Measurements from ENCODE around the gene MBD5.
"Not testable (repeated sequence)": the region's sequence is repeated elsewhere in the genome, so short reads cannot be mapped to it uniquely, and the experiment has no call there.

MBD5 gene

DNA sequence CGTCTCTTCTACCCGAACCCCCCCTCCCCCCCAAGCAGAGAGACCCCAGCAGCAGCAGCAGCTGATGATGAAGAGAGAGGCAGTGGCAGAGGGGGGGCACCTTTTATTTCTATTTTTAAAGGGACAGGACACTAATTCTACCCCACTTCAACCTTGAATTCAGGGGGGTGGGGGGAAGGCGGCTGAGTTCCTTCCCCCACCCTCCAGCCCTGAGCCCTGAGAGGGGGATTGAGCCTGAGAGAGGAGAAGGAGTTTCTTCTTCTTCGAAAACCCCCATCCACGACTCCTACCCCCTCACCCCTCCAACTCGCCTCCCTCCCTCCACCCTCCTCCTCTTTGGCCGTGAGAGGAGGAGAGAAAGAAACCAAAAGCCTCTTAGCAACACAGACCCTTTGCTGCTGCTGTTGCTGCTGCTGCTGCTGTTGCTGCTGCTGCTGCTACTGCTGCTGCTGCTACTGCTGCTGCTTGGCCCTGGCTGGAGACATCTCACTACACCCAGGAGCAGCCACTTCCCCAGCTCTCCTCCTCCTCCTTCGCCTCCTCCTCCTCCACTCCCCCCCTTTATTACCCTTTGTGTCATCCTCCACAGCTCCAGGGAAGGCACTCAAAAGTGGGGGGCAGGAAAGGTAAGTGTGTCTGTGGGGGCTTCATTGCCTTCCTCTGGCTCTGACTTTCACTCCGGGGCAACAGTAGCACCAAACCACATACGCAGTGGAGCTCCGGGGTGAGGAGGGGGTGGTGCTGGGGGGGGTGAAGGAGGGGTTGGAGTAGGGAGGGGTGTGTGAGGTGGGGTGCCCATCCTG, at the start of gene MBD5:
Gene MBD5 (plus strand): TSS at position 33 of the 803 bp plus-strand sequence.
- DNase-seq (ENCODE audit: low read depth), result peak; percentile 37

DNA sequence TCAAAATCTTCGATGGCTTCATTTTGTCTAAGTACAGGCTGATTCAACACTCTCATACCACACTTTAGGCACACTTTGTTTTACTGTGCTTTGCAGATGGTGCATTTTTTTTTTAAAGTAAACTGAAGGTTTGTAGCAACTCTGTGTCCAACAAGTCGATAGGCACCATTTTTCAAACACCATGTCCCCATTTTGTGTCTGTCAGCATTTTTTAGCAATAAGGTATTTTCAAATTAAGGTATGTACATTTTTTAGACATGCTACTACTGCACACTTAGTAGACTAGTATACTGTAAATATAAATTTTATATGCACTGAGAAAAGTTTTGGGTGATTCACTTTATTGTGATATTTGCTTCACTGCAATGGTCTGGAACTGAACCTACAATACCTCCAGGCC, 44.8 kb upstream of the MBD5 start:
- DNase-seq (ENCODE audit: low read depth), result no peak

DNA sequence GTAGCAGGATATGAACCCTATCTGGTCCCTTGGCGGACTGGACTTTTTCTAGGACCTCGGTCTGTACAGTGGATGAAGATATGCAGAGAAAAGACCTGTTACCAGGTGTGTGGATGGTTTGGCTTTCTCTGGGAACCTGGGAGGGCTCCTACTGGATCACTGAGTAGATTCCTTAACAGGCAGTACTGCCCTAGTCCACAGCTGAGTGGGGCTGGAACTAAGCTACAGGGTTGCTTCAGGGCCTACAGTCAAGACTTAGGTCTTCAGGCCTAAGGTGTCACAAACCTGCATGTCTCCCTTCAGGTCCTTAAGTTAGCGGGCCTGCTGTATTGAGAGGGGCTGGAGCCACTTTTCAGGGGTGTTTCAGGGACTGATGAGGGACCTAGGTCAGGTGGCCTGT, 43.2 kb upstream of the MBD5 start:
- no peak for DNase-seq (ENCODE audit: low read depth)

DNA sequence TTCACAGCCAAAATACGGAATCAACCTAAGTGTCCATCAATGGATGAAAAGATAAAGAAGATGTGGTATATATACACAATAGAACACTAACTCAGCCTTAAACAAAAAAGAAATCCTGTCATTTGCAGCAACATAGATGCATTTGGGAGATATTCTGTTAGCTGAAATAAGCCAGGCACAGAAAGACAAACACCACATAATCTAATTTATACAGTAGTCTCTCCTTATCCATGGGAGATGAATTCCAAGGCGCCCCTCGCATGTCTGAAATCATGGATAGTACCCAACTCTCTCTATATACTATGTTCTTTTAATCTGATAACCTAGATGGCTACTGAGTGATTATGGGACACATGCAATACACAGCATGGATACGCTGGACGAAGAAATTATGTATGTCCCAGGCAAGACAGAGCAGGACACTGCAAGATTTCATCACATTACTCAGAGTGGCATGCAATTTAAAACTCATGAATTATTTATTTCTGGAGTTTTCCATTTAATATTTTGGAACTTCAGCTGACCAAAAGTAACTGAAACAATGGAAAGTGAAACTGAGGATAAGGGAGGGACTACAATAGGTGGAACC, 39.9 kb upstream of the MBD5 start:
- DNase-seq (ENCODE audit: low read depth), result no peak

DNA sequence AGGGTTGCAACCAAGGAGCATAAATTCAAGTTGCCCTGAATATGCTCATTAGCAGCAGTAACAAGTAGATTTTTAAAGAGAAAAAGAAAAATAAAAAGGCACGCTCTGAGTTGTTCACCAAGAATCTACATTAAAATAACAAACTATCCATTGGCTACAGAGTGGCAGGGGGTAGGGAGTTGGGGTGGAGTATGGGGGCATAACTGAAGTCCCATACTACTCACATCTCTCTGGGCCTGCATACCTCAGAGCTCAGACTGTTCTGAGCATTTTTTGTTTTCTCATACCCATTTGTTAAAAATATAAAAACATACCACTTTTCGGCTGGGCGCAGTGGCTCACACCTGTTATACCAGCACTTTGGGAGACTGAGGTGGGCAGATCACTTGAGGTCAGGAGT, 31.8 kb upstream of the MBD5 start:
- DNase-seq (ENCODE audit: low read depth), result no peak

DNA sequence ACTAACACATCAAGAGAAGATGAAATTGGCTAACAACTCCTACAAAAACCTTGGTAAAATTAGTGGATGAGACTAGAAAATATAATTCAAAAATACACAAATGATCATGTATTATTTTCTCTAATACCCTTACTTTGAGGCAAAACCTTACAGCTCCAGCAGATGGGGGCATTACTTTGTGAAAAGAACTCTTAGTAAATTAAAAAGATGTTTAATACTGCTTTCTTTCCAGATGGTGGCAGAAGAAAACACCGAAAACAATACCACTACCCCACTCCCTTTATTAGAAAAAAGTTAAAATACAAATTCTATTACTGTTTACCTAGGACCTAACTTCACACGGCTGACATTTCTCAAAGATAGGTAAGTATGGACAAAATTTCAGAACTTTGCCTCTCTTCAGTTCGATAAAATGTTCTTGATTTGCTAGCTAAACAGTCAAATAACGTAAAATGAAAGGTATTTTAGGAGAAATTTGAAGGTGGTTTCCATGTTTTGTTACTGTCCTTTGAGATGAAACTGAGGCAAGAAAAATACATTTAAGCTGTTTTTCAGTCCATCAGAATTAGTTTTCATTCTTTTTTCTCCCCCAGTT, 31.0 kb upstream of the MBD5 start:
- DNase-seq (ENCODE audit: low read depth), result no peak

DNA sequence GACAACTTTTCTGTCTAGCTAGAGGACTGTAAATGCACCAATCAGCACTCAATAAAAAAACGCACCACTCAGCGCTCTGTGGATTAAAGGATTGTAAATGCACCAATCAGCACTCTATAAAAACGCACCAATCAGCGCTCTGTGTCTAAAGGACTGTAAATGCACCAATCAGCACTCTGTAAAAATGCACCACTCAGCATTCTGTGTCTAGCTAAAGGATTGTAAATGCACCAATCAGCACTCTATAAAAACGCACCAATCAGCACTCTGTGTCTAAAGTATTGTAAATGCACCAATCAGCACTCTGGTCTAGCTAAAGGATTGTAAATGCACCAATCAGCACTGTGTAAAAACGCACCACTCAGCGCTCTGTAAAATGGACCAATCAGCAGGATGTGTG, 25.9 kb upstream of the MBD5 start:
- DNase-seq (ENCODE audit: low read depth), result not testable (repeated sequence)

DNA sequence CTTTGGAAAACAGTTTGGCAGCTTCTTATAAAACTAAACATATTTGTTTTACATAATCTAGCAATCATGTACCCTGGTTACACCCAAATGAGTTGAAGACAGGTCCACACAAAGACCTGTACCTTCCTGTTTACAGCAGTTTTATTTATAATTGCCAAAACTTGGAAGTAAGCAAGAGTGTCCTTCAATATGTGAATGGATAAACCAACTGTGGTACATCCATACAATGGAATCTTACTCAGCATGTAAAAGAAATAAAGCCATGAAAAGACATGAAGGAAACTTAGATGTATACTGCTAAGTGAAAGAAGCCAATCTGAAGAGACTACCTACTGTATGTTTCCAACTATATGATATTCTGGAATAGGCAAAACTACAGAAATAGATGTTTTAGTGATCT, 24.1 kb upstream of the MBD5 start:
- DNase-seq (ENCODE audit: low read depth), result no peak

DNA sequence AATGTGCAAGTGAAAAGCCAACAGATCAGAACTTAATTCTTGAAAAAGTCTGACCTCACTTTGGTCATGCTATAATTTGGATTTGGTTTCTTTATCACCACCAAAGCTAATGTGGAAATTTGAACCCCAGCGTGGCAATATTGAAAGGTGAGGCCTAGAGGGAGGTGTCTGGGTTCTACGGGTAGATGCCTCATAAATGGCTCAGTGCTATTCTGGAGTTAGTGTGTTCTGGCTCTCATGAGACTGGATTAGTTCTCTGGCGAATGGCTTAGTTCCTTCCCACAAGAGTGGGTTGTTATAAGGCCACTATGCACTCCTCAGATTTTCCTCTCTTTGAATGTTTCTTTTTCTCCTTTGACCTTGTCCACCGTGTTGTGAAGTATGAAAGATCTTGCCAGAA, 22.7 kb upstream of the MBD5 start:
- no peak for DNase-seq (ENCODE audit: low read depth)

DNA sequence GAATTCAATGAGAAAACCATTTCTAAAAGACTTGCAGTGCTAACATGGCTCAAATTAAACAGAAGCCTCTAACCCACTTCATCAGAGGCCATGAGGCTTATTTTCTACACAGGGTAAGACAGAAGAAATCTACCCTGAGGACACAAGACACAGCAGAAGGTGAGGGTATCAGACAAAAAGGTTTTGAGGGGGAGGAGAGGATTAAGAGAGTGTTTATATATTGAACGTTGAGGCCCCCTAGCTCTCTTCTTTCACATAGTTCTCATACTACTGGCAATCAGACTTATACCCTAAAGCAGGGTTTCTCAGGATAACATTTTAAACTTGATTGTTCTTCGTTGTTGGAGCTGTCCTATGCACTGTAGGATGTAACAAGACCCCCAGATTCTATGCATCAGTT, 21.8 kb upstream of the MBD5 start:
- DNase-seq (ENCODE audit: low read depth), result no peak

DNA sequence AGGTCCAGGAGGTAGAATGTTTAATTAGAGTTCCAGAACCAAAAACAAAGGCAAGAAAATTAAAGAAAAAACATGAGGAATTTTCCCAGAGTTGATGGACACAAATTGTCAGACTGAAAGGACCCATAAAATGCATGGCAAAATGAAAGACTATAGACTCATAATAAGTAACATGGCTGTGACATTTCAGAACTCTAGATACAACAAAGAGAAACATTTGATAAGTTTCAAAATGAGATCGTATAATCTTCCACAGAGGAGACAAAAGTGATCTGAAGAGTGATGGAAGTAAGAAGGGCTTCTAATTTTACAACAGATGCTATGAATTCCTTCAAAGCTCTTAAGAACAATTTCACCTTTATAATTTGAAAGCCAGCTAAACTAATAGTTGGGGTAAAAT, 20.8 kb upstream of the MBD5 start:
- DNase-seq (ENCODE audit: low read depth), result no peak

DNA sequence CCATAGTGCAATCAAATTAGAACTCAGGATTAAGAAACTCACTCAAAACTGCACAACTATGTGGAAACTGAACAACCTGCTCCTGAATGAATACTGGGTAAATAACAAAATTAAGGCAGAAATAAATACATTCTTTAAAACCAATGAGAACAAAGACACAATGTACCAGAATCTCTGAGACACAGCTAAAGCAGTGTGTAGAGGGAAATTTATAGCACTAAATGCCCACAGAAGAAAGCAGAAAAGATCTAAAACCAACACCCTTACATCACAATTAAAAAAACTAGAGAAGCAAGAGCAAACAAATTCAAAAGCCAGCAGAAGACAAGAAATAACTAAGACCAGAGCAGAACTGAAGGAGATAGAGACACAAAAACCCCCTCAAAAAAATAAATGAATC, 18.5 kb upstream of the MBD5 start:
- DNase-seq (ENCODE audit: low read depth), result not testable (repeated sequence)

DNA sequence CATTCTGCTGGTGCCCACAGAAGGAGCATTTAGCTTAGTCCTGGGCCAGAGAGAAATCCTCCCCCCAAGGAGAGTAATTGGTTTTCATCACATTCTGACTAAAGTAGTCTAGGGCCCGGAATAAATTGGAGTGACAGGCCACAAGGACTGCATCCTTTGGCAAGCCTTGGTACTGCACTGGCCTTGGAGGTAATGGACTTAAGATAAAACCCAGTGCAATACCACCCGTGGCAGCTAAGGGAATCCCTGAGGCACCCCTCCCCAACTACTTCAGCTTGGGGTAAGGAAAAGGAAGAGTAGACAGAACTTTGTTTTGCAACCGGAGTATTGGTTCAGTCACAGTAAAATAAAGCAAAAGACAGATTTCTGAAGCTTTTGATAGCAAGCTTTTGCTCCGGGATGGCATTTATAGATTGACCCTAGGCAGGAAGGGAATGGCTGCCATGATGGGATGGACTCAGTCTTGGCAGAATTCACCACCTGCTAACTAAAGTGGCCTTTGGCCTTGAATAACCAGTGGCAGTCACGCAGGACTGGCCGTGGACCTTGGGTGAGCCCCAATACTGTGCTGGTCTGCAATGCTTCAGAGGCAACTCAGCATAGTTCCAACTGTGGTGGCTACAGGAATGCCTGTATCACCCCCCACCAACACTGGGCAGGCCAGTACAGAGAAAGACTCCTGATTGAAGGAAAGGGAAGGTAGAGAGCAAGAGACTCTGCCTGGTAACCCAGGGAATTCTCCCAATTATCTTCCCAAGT, 14.5 kb upstream of the MBD5 start:
- DNase-seq (ENCODE audit: low read depth), result no peak

DNA sequence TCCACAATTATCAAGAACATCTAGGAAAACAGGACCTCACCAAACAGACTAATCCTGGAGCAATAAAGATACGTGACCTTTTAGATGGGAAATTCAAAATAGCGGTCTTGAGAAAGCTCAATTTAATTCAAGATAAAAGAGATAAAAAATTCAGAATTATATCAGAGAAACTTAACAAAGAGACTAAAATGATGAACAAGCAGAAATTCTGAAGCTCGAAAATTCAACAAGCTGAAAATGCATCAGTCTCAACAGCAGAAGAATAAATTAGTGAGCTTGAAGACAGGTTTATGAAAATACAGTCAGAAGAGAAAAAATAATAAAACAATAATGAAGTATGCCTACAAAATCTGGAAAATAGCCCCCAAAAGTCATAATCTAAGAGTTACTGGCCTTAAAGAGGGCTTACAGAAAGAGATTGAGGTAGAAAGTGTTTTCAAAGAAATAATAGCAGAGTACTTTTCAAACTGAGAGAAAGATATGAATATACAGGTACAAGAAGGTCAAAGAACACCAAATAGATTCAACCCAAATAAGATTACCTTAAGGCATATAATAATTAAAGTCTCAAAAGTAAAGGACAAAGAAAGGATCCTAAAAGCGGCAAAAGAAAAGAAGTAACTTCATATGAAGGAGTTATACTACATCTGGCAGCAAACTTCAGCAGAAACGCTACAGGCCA, 13.5 kb upstream of the MBD5 start:
- DNase-seq (ENCODE audit: low read depth), result no peak

DNA sequence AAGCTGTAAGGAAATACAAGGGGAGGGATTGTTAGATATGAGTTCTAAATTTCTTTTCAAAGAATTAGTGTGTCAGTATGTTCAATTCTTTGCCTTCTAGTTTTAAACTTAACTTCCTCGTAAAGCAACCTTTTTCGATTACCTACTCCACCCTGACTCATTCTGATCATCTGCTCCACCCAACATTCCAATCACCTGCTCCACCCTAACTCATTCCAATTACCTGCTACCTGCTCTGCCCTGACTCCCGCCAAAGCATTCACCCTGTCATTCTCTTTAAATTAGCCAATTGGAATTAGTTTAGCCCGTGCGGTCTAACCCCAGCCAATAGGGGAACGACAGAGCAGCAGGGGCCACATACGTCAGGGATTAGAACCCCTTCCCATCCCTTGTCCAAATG, 12.5 kb upstream of the MBD5 start:
- not testable (repeated sequence) for DNase-seq (ENCODE audit: low read depth)

DNA sequence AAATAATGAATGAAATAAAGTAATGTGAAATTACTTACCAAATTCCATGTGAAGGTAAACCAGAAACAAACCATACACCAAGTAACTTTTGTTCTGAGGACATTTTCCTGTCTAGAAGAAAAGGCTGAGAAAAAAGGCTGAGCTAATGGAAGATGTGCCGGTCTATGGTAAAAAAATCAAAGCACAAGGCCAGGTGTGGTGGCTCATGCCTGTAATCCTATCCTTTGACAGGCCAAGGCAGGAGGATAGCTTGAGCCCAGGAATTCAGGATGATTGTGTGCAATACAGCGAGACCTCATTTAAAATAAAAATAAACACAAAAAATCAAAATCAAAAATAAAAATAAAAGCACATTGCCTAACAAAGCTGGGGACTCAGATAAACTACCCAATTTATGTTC, 7.0 kb upstream of the MBD5 start:
- DNase-seq (ENCODE audit: low read depth), result no peak

DNA sequence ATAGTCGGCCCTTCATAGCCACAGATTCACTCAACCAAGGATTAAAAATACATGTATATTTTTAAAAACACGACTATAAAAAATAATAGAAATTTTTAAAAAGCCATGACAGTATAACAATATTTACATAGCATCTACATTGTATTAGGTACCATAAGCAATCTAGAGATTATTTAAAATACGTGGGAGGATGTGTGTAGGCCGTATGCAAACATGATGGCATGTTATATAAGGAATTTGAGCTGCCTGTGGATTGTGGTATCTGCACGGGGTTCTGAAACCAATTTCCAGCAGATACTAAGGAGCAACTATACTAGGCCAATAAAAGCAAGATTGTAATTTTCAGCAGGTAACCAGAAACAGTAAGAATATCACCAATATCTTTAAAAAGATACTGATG, 6.3 kb upstream of the MBD5 start:
- no peak for DNase-seq (ENCODE audit: low read depth)

DNA sequence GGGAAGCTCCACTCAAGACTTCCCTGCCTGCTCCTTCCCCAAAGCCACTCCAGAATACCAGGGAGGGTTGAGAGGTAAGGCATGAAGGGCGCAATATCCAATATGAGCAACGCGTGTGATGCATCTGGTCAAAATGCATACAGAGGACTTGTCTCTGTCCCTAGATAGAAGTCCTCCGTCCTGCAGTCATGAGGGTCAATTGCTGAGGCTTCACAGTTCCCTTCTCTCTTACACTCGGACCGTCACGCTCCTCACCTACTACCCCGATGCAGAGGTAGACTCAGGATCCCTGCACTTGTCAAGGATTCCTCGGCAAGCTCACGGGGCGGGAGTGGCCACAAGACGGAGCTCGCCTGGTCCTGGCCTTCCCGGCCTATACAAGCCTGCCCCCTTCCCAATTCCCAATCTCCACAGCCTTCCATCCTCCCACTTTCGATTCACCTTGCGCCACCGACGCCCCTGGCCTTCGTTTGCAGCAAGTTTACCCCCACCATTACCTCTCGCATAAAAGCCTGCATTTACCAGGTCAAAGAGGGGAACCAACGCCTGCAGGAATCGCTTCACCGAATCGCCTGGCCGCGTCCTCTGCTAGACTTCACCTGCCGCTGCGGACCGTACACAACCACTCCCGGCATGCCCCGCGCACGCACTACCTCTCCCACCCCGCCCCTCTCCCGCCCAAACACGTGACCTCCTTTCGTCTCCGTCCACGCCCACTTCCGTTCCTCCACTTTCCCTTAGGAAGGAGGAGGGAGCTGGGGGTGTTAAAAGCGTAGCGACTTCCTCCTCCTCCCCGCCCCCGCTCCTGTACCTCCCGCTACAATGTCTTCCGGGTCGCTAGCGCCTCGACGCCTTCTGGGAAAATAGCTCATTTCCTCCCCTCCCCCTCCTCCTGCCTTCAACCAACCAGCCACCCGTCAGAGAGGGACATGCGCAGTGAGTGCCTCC, 506 bp upstream of the MBD5 start, which contains the start of gene ORC4:
Gene ORC4 (minus strand): TSS at position 627 of the 948 bp plus-strand sequence. CDS start 44,779 bp downstream, outside the sequence.
- peak; percentile 95 for DNase-seq (ENCODE audit: low read depth)

DNA sequence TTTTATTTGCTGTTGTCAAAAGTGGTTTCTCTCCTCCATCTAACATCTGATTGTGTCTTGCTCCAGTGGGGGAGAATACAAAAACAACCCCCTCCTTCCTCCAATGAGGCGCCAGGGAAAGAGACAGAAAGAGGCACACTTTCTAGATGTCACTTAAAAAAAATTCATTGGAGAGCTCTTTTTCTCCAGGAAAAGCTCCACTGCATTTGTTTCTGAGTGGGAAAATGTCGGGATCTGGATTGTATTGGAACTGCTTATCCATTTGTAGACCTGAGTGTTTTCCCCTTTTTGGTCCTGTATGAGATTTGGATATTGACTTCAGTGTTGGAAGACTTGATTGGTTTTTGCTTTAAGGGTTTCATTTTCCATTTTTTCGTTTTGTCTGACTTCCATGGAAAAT, 995 bp downstream of the MBD5 start:
- DNase-seq (ENCODE audit: low read depth), result no peak

DNA sequence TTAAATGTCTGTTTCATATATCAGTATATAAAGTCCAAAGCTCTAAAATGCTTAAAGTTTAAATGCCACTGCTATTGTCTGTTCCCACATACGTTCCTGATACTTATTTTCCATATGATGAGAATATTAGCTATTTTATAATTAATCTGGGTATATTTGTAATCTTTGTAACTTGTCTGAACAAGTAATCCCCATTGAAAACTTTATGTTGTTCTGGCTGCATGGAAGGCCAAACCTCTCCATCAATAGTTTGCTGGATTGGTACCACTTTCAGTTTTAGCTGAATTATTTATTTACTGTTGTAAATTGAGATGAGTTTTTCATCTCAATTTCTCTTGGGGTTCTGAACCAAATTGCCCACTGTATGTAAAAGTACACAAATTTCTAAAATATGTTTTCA, 1.5 kb downstream of the MBD5 start:
- no peak for DNase-seq (ENCODE audit: low read depth)

DNA sequence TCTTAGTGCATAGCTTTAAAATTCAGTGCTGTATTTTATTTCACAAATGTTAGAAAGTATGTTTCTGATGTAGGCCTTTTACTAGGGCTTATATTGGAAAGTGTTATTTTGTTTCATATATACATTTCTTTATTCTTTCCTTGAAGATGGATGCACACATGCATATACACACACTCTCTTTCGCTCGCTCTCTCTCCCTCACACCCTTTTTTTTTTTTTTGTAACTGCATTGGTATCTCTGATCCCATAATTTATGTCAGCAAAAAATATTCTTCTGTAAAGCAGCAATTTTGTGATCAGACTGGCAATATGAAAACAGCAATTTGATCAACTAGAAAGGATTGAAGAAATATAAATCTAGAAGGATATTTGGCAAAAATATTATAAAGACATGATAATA, 2.0 kb downstream of the MBD5 start:
- DNase-seq (ENCODE audit: low read depth), result no peak

All from activated gamma-delta T cell treated with anti-CD3 and anti-CD28 coated beads, Interleukin-2, amount 50 U/mL, for 16 hours (primary cell).